CD14-positive monocyte (primary cell): ENCODE data around the gene FRMD7. TPM values are rescaled to one million over a fixed set of nuclear protein-coding genes. Genes with fewer than 3 reads are reported as not detected.

Experiments used
- DNase-seq, 3 donors: peaks; one replicate each; pipeline ENCODE4 v3.0.0-alpha.2; 2011 to 2022
- H2AFZ ChIP-seq: 2 replicates; pipeline ENCODE4 v1.6.0; 2012; ENCODE audit warnings: mild to moderate bottlenecking, low read depth, low read length, inconsistent platforms; ENCODE audit not compliant: insufficient read depth, poor library complexity, severe bottlenecking
- H3K27ac ChIP-seq, 2 donors: 1 replicate in 1 of 2; 2 replicates in 1 of 2; pipeline ENCODE4 v1.5.1; 2012 to 2013; ENCODE audit warnings: low read length in 2 of 2, control low read depth in 1 of 2, inconsistent platforms in 1 of 2, low read depth in 1 of 2, mild to moderate bottlenecking in 1 of 2
- H3K27me3 ChIP-seq, 2 donors: one replicate each; pipeline versions ENCODE4 v1.6.0 to v1.6.1; 2011 to 2013; ENCODE audit warnings: low read length in 2 of 2; ENCODE audit not compliant: control insufficient read depth in 2 of 2, insufficient read depth in 2 of 2
- H3K36me3 ChIP-seq, 2 donors: replicated peaks in 1 of 2; 1 replicate in 1 of 2; 2 replicates in 1 of 2; pipeline versions ENCODE4 v1.5.1 to v1.6.1; 2012 to 2013; ENCODE audit warnings: low read length in 2 of 2, control low read depth in 1 of 2, inconsistent platforms in 1 of 2, mild to moderate bottlenecking in 1 of 2; ENCODE audit not compliant: insufficient read depth in 2 of 2, control insufficient read depth in 1 of 2
- H3K4me1 ChIP-seq, 2 donors: 1 replicate in 1 of 2; 2 replicates in 1 of 2; pipeline versions ENCODE4 v1.5.1 to v1.6.1; 2012 to 2013; ENCODE audit warnings: low read length in 2 of 2, control low read depth in 1 of 2, inconsistent platforms in 1 of 2, mild to moderate bottlenecking in 1 of 2, moderate library complexity in 1 of 2; ENCODE audit not compliant: insufficient read depth in 2 of 2, control insufficient read depth in 1 of 2
- H3K4me2 ChIP-seq: replicated peaks from 2 replicates; pipeline ENCODE3; 2012; ENCODE audit warnings: low read length, moderate library complexity, mild to moderate bottlenecking; ENCODE audit not compliant: poor library complexity, severe bottlenecking; ENCODE audit errors: extremely low read depth
- H3K4me3 ChIP-seq, 3 experiments: fragments of 200-600 bp in 1 of 3; sonication (generic) in 1 of 3; replicated peaks in 1 of 3; 1 replicate in 2 of 3; 2 replicates in 1 of 3; pipeline ENCODE4 v1.5.1; 2011 to 2013; ENCODE audit warnings: low read length in 3 of 3, mild to moderate bottlenecking in 3 of 3, control low read depth in 2 of 3, low read depth in 2 of 3, inconsistent platforms in 1 of 3, moderate library complexity in 1 of 3
- H3K79me2 ChIP-seq: 2 replicates; pipeline ENCODE4 v1.6.0; 2012; ENCODE audit warnings: mild to moderate bottlenecking, control low read depth, inconsistent platforms, low read length, moderate library complexity; ENCODE audit not compliant: insufficient read depth
- H3K9ac ChIP-seq: 2 replicates; pipeline ENCODE4 v1.6.0; 2017; ENCODE audit warnings: low read length, mild to moderate bottlenecking; ENCODE audit not compliant: insufficient read depth, poor library complexity, severe bottlenecking
- H3K9me3 ChIP-seq, 2 donors: replicated peaks in 1 of 2; 1 replicate in 1 of 2; 2 replicates in 1 of 2; pipeline versions ENCODE4 v1.5.1 to v1.6.1; 2012 to 2013; ENCODE audit warnings: low read length in 2 of 2, control low read depth in 1 of 2; ENCODE audit not compliant: control insufficient read depth in 1 of 2, insufficient read depth in 1 of 2
- H4K20me1 ChIP-seq: 2 replicates; pipeline ENCODE4 v1.6.0; 2012; ENCODE audit warnings: mild to moderate bottlenecking, low read length, control low read depth, moderate library complexity; ENCODE audit not compliant: insufficient read depth
- H3K27ac Mint-ChIP-seq, 7 donors: one replicate each; pipeline ENCODE4 v1.8.0; 2020; ENCODE audit warnings: mild to moderate bottlenecking in 7 of 7, mixed read lengths in 7 of 7, moderate library complexity in 6 of 7, inconsistent platforms in 2 of 7
- H3K27me3 Mint-ChIP-seq, 3 donors: one replicate each; pipeline ENCODE4 v1.8.0; 2021 to 2022; ENCODE audit warnings: low read depth in 3 of 3, mild to moderate bottlenecking in 3 of 3, mixed read lengths in 3 of 3, moderate library complexity in 3 of 3, inconsistent platforms in 1 of 3
- H3K36me3 Mint-ChIP-seq, 2 donors: one replicate each; pipeline ENCODE4 v1.8.0; 2020; ENCODE audit warnings: mixed read lengths in 2 of 2, inconsistent platforms in 1 of 2, mild to moderate bottlenecking in 1 of 2
- H3K4me1 Mint-ChIP-seq: one replicate; pipeline ENCODE4 v1.8.0; 2020; ENCODE audit warnings: mild to moderate bottlenecking, mixed read lengths
- H3K4me3 Mint-ChIP-seq, 2 donors: one replicate each; pipeline ENCODE4 v1.8.0; 2020; ENCODE audit warnings: mild to moderate bottlenecking in 2 of 2, mixed read lengths in 2 of 2, moderate library complexity in 1 of 2
- H3K9me3 Mint-ChIP-seq, 7 donors: one replicate each; pipeline ENCODE4 v1.8.0; 2020 to 2022; ENCODE audit warnings: mixed read lengths in 7 of 7, mild to moderate bottlenecking in 6 of 7, moderate library complexity in 6 of 7, inconsistent platforms in 2 of 7
- CTCF ChIP-seq: fragments of 200-600 bp; IDR thresholded peaks from one replicate; pipeline ENCODE4 v1.8.0; 2022; ENCODE audit warnings: antibody characterized with exemption, mild to moderate bottlenecking
- WGBS: methylation state at CpG from one replicate; pipeline ENCODE4 v1.1.5; 2013; ENCODE audit warnings: missing lambda C conversion rate; ENCODE audit not compliant: insufficient coverage; 5-methylcytosine and 5-hydroxymethylcytosine counted together
- intact Hi-C, 2 donors: fragments of 100-400 bp; cut with micrococcal nuclease; formaldehyde crosslinking; loops; one replicate each; pipeline versions ENCODE4 v1.15.0 to v1.15.1; 2023
- polyA plus RNA-seq, 3 donors: library from polyadenylated mRNA; depleted of rRNA in 1 of 3; unstranded in 2 of 3; stranded (reverse) in 1 of 3; fragments of 300-500 nt in 2 of 3; fragments of >200 nt in 1 of 3; fragmentation: Illumina TruSeq in 2 of 3; gene quantifications; 1 replicate in 2 of 3; 2 replicates in 1 of 3; pipeline ENCODE4 v1.2.3, GENCODE V29; 2012 to 2021

FRMD7 gene
- polyA plus RNA-seq, 3 donors = not detected

- Histone ChIP-seq H3K9ac (no peak overlapping the region), H3K4me2 (no peak overlapping the region), H3K36me3 (no peaks in the 10 kb centered on the region), H3K27ac (no peak overlapping the region), H3K4me1 (peaks cover 9 to 16% of the 10 kb centered on the region in 2 donors), H3K79me2 (no peaks in the 10 kb centered on the region), H3K27me3 (peaks cover 0 to 15% of the 10 kb centered on the region in 2 donors), H2AFZ (peak overlapping the region; percentile 42), H3K4me3 (no peak overlapping the region), H4K20me1 (no peaks in the 10 kb centered on the region), H3K9me3 (no peaks in the 10 kb centered on the region)
- peak; percentile 77 for TF ChIP-seq CTCF
- WGBS = 100% methylated on average over 1 of the region's 7 CpGs
- DNase-seq = peak; percentile 34 to 63 (median 52)
- Mint-ChIP-seq H3K4me1 (peaks cover 21% of the 10 kb centered on the region), H3K36me3 (no peaks in the 10 kb centered on the region), H3K9me3 (no peaks in the 10 kb centered on the region), H3K27me3 (peaks cover 0 to 13% (median 0%) of the 10 kb centered on the region in 3 donors), H3K27ac (no peak overlapping the region), H3K4me3 (no peak overlapping the region)
- intact Hi-C loops = loop anchor here in 1 of 2 donors (10.0 kb wide), 1 partner anchor 122 kb away; the partner anchor contains the start of gene RAP2C
Measured at GRCh38 chrX:132092439-132093065, 35.3 kb downstream of the FRMD7 start.

DNA sequence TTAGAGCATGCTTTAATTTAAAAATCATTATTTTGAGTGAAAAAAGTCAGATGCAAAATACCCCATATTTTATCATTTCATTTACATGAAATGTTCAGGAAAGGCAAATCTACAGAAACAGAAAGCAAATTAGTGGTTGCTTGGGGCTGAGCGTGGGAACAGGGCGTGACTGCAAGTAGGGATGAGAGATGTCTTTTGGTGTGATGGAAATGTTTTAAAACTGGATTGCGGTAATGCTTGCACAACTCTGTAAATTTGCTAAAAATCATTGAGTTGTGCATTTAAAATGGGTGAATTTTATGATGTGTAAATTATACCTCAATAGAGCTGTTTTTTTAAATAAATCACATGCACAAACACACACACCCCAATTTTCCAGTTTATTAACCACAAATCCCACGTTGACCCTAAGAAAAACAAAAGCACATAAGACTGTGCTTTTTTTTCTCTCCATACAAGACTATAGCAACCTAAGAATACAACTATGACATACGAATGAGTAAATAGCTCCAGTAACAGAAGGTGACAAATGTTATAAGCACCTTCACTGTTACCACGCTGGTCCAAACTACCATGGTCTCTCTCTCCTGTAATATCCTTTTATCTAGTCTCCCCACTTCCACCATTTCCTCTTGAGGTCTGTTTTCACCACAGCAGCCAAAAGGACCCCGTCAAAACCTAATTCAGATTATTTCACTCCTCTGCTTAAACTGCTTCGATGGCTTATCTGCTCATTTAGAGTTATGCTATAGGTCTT lies 37.2 kb downstream of the FRMD7 start:
- H3K79me2 ChIP-seq = no peaks in the 10 kb centered on the region
- H3K4me2 ChIP-seq = no peak overlapping the region
- intact Hi-C loops = loop anchor here in 1 of 2 donors (10.0 kb wide), 1 partner anchor 124 kb away; the partner anchor contains the start of gene RAP2C
- peak in 2 of 3 donors; percentile 35 to 78 for DNase-seq
- H3K27me3 Mint-ChIP-seq = peaks cover 0 to 13% (median 0%) of the 10 kb centered on the region in 3 donors
- no peak overlapping the region for H3K9ac ChIP-seq
- TF ChIP-seq CTCF = no peak
- H2AFZ ChIP-seq = no peak overlapping the region
- H3K27ac ChIP-seq = no peak overlapping the region
- peak overlapping the region in 1 of 2 donors; percentile 26 for H3K4me3 Mint-ChIP-seq
- no peaks in the 10 kb centered on the region for H3K36me3 Mint-ChIP-seq
- H3K9me3 ChIP-seq = no peaks in the 10 kb centered on the region
- H3K27me3 ChIP-seq = peaks cover 0 to 17% of the 10 kb centered on the region in 2 donors
- peak overlapping the region in 6 of 7 donors; percentile 21 to 64 (median 34) for H3K27ac Mint-ChIP-seq
- no peaks in the 10 kb centered on the region for H3K36me3 ChIP-seq
- H3K9me3 Mint-ChIP-seq = no peaks in the 10 kb centered on the region
- H3K4me1 Mint-ChIP-seq = peaks cover 24% of the 10 kb centered on the region
- no peaks in the 10 kb centered on the region for H4K20me1 ChIP-seq
- peaks cover 9 to 16% of the 10 kb centered on the region in 2 donors for H3K4me1 ChIP-seq
- no peak overlapping the region for H3K4me3 ChIP-seq
- no CpG with 5 or more reads among the region's 8 CpGs for WGBS
